DOHH2 (cell line): ENCODE results near the gene RBBP8NL.

ENCODE experiments used
- H3F3A ChIP-seq: fragments of 200-600 bp; sonication (generic), shearing (Covaris generic); 2 replicates; pipeline ENCODE4 v1.6.0; 2016; ENCODE audit warnings: antibody characterized with exemption, mild to moderate bottlenecking; ENCODE audit not compliant: control insufficient read depth, insufficient read depth
- H3K27ac ChIP-seq: fragments of 200-600 bp; sonication (generic); 2 replicates; pipeline ENCODE4 v1.5.1; 2014; ENCODE audit warnings: low read depth, mild to moderate bottlenecking, low read length, moderate library complexity
- H3K27me3 ChIP-seq: fragments of 200-600 bp; sonication (generic); 2 replicates; pipeline ENCODE4 v1.6.1; 2014; ENCODE audit warnings: mild to moderate bottlenecking, low read length, mixed read lengths; ENCODE audit not compliant: control insufficient read depth
- H3K36me3 ChIP-seq: fragments of 200-600 bp; sonication (generic); 2 replicates; pipeline ENCODE4 v1.6.1; 2014; ENCODE audit warnings: mild to moderate bottlenecking, low read length, moderate library complexity, mixed read lengths; ENCODE audit not compliant: control insufficient read depth
- H3K4me1 ChIP-seq: fragments of 200-600 bp; sonication (generic); 2 replicates; pipeline ENCODE4 v1.6.1; 2014; ENCODE audit warnings: mild to moderate bottlenecking, low read length, mixed read lengths; ENCODE audit not compliant: control insufficient read depth
- H3K4me2 ChIP-seq: fragments of 200-600 bp; sonication (generic); 2 replicates; pipeline ENCODE4 v1.6.0; 2014; ENCODE audit warnings: mild to moderate bottlenecking, low read length, moderate library complexity
- H3K4me3 ChIP-seq: fragments of 200-600 bp; sonication (generic); 2 replicates; pipeline ENCODE4 v1.5.1; 2014; ENCODE audit warnings: mild to moderate bottlenecking, low read length, mixed read lengths
- H3K79me2 ChIP-seq: fragments of 200-600 bp; sonication (generic); 2 replicates; pipeline ENCODE4 v1.6.1; 2014; ENCODE audit warnings: mild to moderate bottlenecking, low read length, mixed read lengths; ENCODE audit not compliant: control insufficient read depth
- H3K9me2 ChIP-seq: fragments of 200-600 bp; sonication (generic); replicated peaks from 2 replicates; pipeline ENCODE4 v1.6.1; 2014; ENCODE audit warnings: mild to moderate bottlenecking, low read length, mixed read lengths; ENCODE audit not compliant: control insufficient read depth
- H3K9me3 ChIP-seq: fragments of 200-600 bp; sonication (generic); 2 replicates; pipeline ENCODE4 v1.6.1; 2014; ENCODE audit warnings: antibody characterized with exemption, low read length, mixed read lengths; ENCODE audit not compliant: control insufficient read depth, insufficient read depth
- H4K20me1 ChIP-seq: fragments of 200-600 bp; sonication (generic); 2 replicates; pipeline ENCODE4 v1.6.0; 2014; ENCODE audit warnings: low read depth, mild to moderate bottlenecking, antibody characterized with exemption, low read length, moderate library complexity; ENCODE audit not compliant: control insufficient read depth, insufficient read depth
- CTCF ChIP-seq: fragments of 200-600 bp; sonication (generic); IDR thresholded peaks from one replicate; pipeline ENCODE4 v1.5.1; 2014; ENCODE audit warnings: antibody characterized with exemption, mild to moderate bottlenecking, low read depth, low read length; ENCODE audit not compliant: poor library complexity, severe bottlenecking
- EZH2phosphoT487 ChIP-seq: fragments of 200-600 bp; sonication (generic); IDR thresholded peaks from 2 replicates; pipeline ENCODE4 v1.6.1; 2017; ENCODE audit warnings: borderline replicate concordance, mild to moderate bottlenecking, antibody characterized with exemption, low read length, moderate library complexity, mixed read lengths

Gene RBBP8NL

GRCh38 chr20:62392077-62392418 is 35.3 kb downstream of the RBBP8NL start:
- Histone ChIP-seq H3K4me3 (no peak overlapping the region), H4K20me1 (peaks cover 11% of the 10 kb centered on the region; the same call in 1 of the 2 replicates), H3K36me3 (peaks cover 48% of the 10 kb centered on the region), H3K9me3 (no peaks in the 10 kb centered on the region), H3F3A (peaks cover 34% of the 10 kb centered on the region), H3K79me2 (peaks cover 27% of the 10 kb centered on the region), H3K4me1 (peaks cover 12% of the 10 kb centered on the region), H3K27me3 (no peaks in the 10 kb centered on the region), H3K9me2 (no peaks in the 10 kb centered on the region), H3K4me2 (no peak overlapping the region), H3K27ac (no peak overlapping the region)
- TF ChIP-seq EZH2phosphoT487 (no peak), CTCF (no peak)

GRCh38 chr20:62391165-62392076 is 35.9 kb downstream of the RBBP8NL start:
- H3K4me1 ChIP-seq, result peaks cover 12% of the 10 kb centered on the region
- no peak overlapping the region for H3K4me2 ChIP-seq
- no peaks in the 10 kb centered on the region for H3K9me3 ChIP-seq
- H3K9me2 ChIP-seq, result no peaks in the 10 kb centered on the region
- H3K27me3 ChIP-seq, result no peaks in the 10 kb centered on the region
- H3K36me3 ChIP-seq, result peaks cover 52% of the 10 kb centered on the region
- H4K20me1 ChIP-seq, result peaks cover 11% of the 10 kb centered on the region; the same call in 1 of the 2 replicates
- TF ChIP-seq EZH2phosphoT487 (no peak), CTCF (no peak)
- H3K27ac ChIP-seq, result no peak overlapping the region
- peaks cover 34% of the 10 kb centered on the region for H3F3A ChIP-seq
- no peak overlapping the region for H3K4me3 ChIP-seq
- H3K79me2 ChIP-seq, result peaks cover 33% of the 10 kb centered on the region

GRCh38 chr20:62390317-62391164 is 36.8 kb downstream of the RBBP8NL start:
- H3K36me3 ChIP-seq, result peaks cover 58% of the 10 kb centered on the region
- no peaks in the 10 kb centered on the region for H3K27me3 ChIP-seq
- H4K20me1 ChIP-seq, result peaks cover 11% of the 10 kb centered on the region; the same call in 1 of the 2 replicates
- peaks cover 34% of the 10 kb centered on the region for H3F3A ChIP-seq
- no peak overlapping the region for H3K4me3 ChIP-seq
- H3K4me1 ChIP-seq, result peaks cover 12% of the 10 kb centered on the region
- H3K9me3 ChIP-seq, result no peaks in the 10 kb centered on the region
- H3K4me2 ChIP-seq, result no peak overlapping the region
- no peaks in the 10 kb centered on the region for H3K9me2 ChIP-seq
- H3K79me2 ChIP-seq, result peaks cover 42% of the 10 kb centered on the region
- no peak overlapping the region for H3K27ac ChIP-seq
- TF ChIP-seq CTCF (no peak), EZH2phosphoT487 (no peak)
